MM.1S (cell line): ENCODE measurements around the gene ZMIZ1.

Experiments used
- EZH2 ChIP-seq: fragments of 300-600 bp; sonication (generic); optimal IDR thresholded peaks from 2 replicates; pipeline ENCODE3; 2017; ENCODE audit warnings: low read depth, mild to moderate bottlenecking, antibody characterized with exemption, low read length, mixed read lengths
- EZH2phosphoT487 ChIP-seq: fragments of 300-600 bp; sonication (generic); IDR thresholded peaks from 2 replicates; pipeline ENCODE4 v1.6.1; 2018; ENCODE audit warnings: antibody characterized with exemption, low read length
- TF ChIP-seq, protein P1 (sequence below): fragments of 300-600 bp; sonication (generic); IDR thresholded peaks from 2 replicates; pipeline ENCODE4 v1.5.1; 2016; ENCODE audit warnings: antibody characterized with exemption, low read length, mixed read lengths

- TF ChIP-seq EZH2phosphoT487 = no peak
- TF ChIP-seq, protein P1, sequence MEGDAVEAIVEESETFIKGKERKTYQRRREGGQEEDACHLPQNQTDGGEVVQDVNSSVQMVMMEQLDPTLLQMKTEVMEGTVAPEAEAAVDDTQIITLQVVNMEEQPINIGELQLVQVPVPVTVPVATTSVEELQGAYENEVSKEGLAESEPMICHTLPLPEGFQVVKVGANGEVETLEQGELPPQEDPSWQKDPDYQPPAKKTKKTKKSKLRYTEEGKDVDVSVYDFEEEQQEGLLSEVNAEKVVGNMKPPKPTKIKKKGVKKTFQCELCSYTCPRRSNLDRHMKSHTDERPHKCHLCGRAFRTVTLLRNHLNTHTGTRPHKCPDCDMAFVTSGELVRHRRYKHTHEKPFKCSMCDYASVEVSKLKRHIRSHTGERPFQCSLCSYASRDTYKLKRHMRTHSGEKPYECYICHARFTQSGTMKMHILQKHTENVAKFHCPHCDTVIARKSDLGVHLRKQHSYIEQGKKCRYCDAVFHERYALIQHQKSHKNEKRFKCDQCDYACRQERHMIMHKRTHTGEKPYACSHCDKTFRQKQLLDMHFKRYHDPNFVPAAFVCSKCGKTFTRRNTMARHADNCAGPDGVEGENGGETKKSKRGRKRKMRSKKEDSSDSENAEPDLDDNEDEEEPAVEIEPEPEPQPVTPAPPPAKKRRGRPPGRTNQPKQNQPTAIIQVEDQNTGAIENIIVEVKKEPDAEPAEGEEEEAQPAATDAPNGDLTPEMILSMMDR = no peak
- TF ChIP-seq EZH2 = no peak
Measured at GRCh38 chr10:79339266-79339665, 270.5 kb downstream of the ZMIZ1 start.
